ENCODE measurements around the gene TBL1X. TPM values are rescaled to one million over a fixed set of nuclear protein-coding genes. Genes with fewer than 3 reads are reported as not detected.

TBL1X gene
- total and polyA plus RNA-seq, 2 of the 4 experiments (the other 2 are of a cell fraction) = 16.2 to 20.8 TPM

DNA sequence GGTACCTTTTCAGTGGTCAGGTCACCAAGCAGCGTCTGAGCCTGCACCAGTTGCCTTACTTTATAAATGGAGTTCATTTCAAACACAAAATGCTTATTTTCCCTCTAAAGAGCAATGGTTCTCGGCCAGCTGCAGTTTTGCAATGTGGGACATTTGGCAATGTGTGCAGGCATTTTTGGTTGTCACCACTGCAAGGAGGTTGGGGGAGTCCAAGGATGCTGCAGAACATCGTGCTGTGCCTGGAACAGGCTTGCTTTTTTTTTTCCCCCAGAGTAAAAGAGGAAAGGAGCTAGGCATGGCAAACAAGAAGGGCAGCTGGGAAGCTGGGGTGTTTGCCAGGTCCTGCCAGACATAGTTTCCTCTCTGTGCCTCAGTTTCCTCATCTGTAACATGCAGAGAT lies 185.2 kb downstream of the TBL1X start:
- Histone ChIP-seq H3K9ac (ENCODE audit: low read depth, low read length) (no peak overlapping the region), H2AK5ac (ENCODE audit: low read depth, low read length) (no peak overlapping the region), H2BK15ac (ENCODE audit: low read depth, low read length) (no peak overlapping the region), H3K23ac (ENCODE audit: low read depth, low read length) (no peak overlapping the region), H4K5ac (ENCODE audit: low read depth, low read length) (no peak overlapping the region), H4K8ac (ENCODE audit: low read depth in 2 of 2, low read length in 2 of 2) (no peak overlapping the region), H3K79me1 (ENCODE audit: low read depth in 1 of 2, low read length in 2 of 2) (peaks cover 20 to 52% of the 10 kb centered on the region in 2 experiments; a peak in 3 of 4 replicates), H3K27ac (ENCODE audit: insufficient read depth, low read length) (no peak overlapping the region), H2AK9ac (replicated peaks; ENCODE audit: low read depth, low read length, poor library complexity) (no peak overlapping the region), H3K4me2 (ENCODE audit: low read depth, low read length) (no peak overlapping the region), H3K18ac (ENCODE audit: low read depth, low read length) (no peak overlapping the region), H2AFZ (replicated peaks; ENCODE audit: low read length, poor library complexity) (no peak overlapping the region), H3K4me1 (ENCODE audit: control insufficient read depth, insufficient read depth, low read length) (peaks cover 5% of the 10 kb centered on the region), H4K20me1 (ENCODE audit: insufficient read depth, low read length) (peaks cover 6% of the 10 kb centered on the region), H3K56ac (ENCODE audit: extremely low read depth, insufficient read depth, low read length) (no peak overlapping the region), H3K27me3 (ENCODE audit: control insufficient read depth, insufficient read depth, low read length) (no peaks in the 10 kb centered on the region), H3K9me3 (ENCODE audit: control insufficient read depth, insufficient read depth, low read length) (no peaks in the 10 kb centered on the region; the same call in 1 of the 2 replicates), H3K4me3 (ENCODE audit: insufficient read depth, low read depth, low read length) (no peak overlapping the region), H2BK20ac (ENCODE audit: low read depth, low read length) (no peak overlapping the region), H3K36me3 (ENCODE audit: control insufficient read depth, insufficient read depth, low read length) (peaks cover 6% of the 10 kb centered on the region), H2BK120ac (ENCODE audit: low read depth, low read length) (no peak overlapping the region), H2BK5ac (ENCODE audit: low read depth, low read length, poor library complexity, severe bottlenecking) (no peak overlapping the region), H4K91ac (ENCODE audit: insufficient read depth, low read depth, low read length) (no peak overlapping the region), H3K14ac (replicated peaks; ENCODE audit: low read depth, low read length) (no peak overlapping the region), H3K9me1 (ENCODE audit: insufficient read depth, low read length) (no peaks in the 10 kb centered on the region), H3K4ac (ENCODE audit: low read depth, low read length) (no peak overlapping the region)
- ChIA-PET POLR2A (ENCODE audit: unreplicated experiment) (no interaction called here), CTCF (no interaction called here)
- dilution Hi-C loops (cut with HindIII; ENCODE audit: low sequenced_read_pairs, unreplicated experiment) = no loop called here
- DNase-seq (no peak), ATAC-seq (ENCODE audit: low read depth) (no peak)
- no CpG with 5 or more reads among the region's 3 CpGs for WGBS, 2 experiments (ENCODE audit: extremely low coverage in 2 of 2, insufficient read length in 1 of 2)
- BruUV-seq (replicated peaks) = no TSS peak
- no peak for TF ChIP-seq CEBPB (IDR thresholded peaks at IDR 0.05; ENCODE audit: low read depth, low read length)
- TF ChIP-seq, protein P1, sequence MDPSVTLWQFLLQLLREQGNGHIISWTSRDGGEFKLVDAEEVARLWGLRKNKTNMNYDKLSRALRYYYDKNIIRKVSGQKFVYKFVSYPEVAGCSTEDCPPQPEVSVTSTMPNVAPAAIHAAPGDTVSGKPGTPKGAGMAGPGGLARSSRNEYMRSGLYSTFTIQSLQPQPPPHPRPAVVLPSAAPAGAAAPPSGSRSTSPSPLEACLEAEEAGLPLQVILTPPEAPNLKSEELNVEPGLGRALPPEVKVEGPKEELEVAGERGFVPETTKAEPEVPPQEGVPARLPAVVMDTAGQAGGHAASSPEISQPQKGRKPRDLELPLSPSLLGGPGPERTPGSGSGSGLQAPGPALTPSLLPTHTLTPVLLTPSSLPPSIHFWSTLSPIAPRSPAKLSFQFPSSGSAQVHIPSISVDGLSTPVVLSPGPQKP (IDR thresholded peaks at IDR 0.05; ENCODE audit: borderline replicate concordance, low read depth, low read length) = no peak
- no peak for TF ChIP-seq POLR2A (IDR thresholded peaks at IDR 0.05; ENCODE audit: low read depth, low read length)
- in situ Hi-C loops (cut with MboI; ENCODE audit: low sequenced_read_pairs) = no loop called here
- intact Hi-C loops (cut with micrococcal nuclease) = no loop called here

Measured in IMR-90 (cell line).